ENCODE measurements around the gene JMJD8.

JMJD8 gene

DNA sequence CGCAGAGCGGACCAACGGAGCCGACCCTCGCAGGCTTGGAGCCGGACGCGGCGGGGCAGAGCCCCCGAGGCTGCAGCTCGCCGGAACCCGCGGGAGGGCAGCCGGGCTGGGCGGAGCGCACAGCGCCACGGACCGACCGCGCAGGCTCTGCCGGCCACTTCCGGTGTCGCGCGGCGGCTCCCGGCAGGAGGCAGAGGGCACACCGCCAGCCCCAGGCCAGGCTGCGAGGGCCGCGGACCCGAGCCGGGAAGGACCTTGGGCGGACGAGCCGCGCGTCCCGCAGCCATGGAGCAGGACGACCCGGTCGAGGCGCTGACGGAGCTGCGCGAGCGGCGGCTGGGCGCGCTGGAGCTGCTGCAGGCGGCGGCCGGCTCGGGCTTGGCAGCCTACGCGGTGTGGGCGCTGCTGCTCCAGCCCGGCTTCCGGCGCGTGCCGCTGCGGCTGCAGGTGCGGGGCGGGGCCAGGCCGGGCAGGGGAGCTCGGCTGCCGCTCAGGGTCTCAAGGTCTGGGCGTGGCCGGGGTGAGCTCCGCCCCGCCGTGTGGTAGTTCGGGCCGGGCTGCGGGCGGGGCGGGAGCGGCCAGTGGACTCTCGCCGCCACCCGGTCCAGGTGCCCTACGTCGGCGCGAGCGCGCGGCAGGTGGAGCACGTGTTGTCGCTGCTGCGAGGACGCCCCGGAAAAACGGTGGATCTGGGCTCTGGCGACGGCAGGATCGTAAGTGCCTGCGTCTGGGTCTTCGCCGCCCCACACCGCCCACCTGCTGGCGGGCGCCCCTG is 37.0 kb upstream of the JMJD8 start, which contains the start of gene ANTKMT:
Gene ANTKMT (plus strand): TSS at position 157 of the 775 bp plus-strand sequence. CDS start 129 bp downstream, at position 286.
- H3K4me1 ChIP-seq (ENCODE audit: control insufficient read depth, insufficient read depth, low read length) = peaks cover 50% of the 10 kb centered on the region

GRCh38 chr16:720447-720989 is 36.4 kb upstream of the JMJD8 start:
- H3K27ac ChIP-seq (ENCODE audit: low read length) = peak overlapping the region; percentile 82
- H3K36me3 ChIP-seq (ENCODE audit: control insufficient read depth in 2 of 2, insufficient read depth in 2 of 2, low read length in 2 of 2) = no peaks in the 10 kb centered on the region
- peak overlapping the region; percentile 72 to 73 for H3K9ac ChIP-seq (ENCODE audit: low read length in 2 of 2)
- peaks cover 54% of the 10 kb centered on the region for H3K4me1 ChIP-seq (ENCODE audit: control insufficient read depth, insufficient read depth, low read length)
- peak overlapping the region; percentile 75 to 84 for H3K4me3 ChIP-seq (ENCODE audit: low read length in 2 of 2)
- H3K9me3 ChIP-seq (ENCODE audit: control insufficient read depth in 2 of 2, low read length in 2 of 2) = no peaks in the 10 kb centered on the region
- peaks cover 3 to 18% of the 10 kb centered on the region in 2 donors for H3K27me3 ChIP-seq (ENCODE audit: control insufficient read depth in 1 of 2, insufficient read depth in 2 of 2, low read length in 2 of 2)

More for the DNA sequence above, 37.0 kb upstream of the JMJD8 start, which contains the start of gene ANTKMT:
- Histone ChIP-seq H3K9ac (ENCODE audit: low read length in 2 of 2) (peak within 1 kb of the TSS; percentile 72 to 73), H3K27ac (ENCODE audit: low read length) (peak within 1 kb of the TSS; percentile 82), H3K36me3 (ENCODE audit: control insufficient read depth in 2 of 2, insufficient read depth in 2 of 2, low read length in 2 of 2) (no peaks in the 10 kb centered on the region), H3K27me3 (ENCODE audit: control insufficient read depth in 1 of 2, insufficient read depth in 2 of 2, low read length in 2 of 2) (peaks cover 8 to 20% of the 10 kb centered on the region in 2 donors), H3K4me3 (ENCODE audit: low read length in 2 of 2) (peak within 1 kb of the TSS; percentile 75 to 84), H3K9me3 (ENCODE audit: control insufficient read depth in 2 of 2, low read length in 2 of 2) (no peaks in the 10 kb centered on the region)

DNA sequence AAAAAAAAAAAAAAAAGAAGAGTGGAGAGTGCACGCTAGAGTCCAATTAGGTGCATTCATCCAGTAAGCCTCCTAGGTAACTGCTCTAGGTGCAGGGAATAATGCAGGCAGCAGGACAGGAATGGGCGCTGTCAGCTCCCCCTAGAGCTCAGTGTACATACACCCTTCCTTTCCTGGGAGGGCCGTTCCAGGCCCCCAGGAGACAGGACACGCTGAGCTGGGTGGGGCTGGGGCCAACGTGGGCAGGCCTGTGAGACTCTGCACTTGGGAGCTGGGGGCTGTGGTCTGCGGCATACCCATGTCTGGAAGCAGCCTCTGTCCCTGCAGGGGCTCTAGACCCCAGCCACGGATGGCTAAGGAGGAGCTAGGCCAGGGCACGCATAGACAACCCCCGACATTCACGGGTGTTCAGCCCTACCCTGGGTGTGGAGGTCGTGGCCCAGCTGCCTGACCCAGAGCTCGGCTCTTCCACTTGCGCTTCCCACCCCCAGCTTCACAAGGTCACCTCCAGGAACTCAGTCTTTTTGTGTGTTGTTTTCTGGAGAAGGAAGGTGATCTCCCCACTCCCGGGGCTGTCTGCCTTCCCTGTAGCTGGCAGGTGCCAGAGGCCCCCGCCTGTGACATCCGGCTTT is 35.8 kb upstream of the JMJD8 start:
- Histone ChIP-seq H3K4me1 (ENCODE audit: control insufficient read depth, insufficient read depth, low read length) (peaks cover 59% of the 10 kb centered on the region), H3K9ac (ENCODE audit: low read length in 2 of 2) (peak overlapping the region; percentile 72 to 73), H3K27ac (ENCODE audit: low read length) (peak overlapping the region; percentile 82), H3K27me3 (ENCODE audit: control insufficient read depth in 1 of 2, insufficient read depth in 2 of 2, low read length in 2 of 2) (peaks cover 2 to 13% of the 10 kb centered on the region in 2 donors), H3K4me3 (ENCODE audit: low read length in 2 of 2) (peak overlapping the region; percentile 75 to 84), H3K36me3 (ENCODE audit: control insufficient read depth in 2 of 2, insufficient read depth in 2 of 2, low read length in 2 of 2) (no peaks in the 10 kb centered on the region), H3K9me3 (ENCODE audit: control insufficient read depth in 2 of 2, low read length in 2 of 2) (no peaks in the 10 kb centered on the region)

DNA sequence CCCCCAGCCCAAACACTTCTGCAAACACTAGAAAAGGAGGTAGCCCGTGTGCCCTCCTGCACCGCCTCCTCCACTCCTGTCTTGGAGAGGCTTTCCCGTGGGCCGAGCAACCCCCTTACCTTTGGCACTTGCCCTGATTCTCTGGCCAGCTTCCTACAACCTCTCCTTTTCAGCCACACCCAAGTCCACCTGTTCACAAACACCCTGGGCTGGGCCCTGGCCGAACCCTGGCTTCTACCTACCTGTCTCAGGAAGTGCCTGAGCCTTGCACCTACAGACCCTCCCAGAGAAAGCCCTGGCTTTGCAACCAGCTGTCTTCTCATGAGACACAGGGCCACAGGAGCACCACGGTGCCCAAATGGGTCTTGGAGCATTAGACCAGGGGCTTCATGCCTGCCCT is 34.8 kb upstream of the JMJD8 start:
- peaks cover 67% of the 10 kb centered on the region for H3K4me1 ChIP-seq (ENCODE audit: control insufficient read depth, insufficient read depth, low read length)
- H3K36me3 ChIP-seq (ENCODE audit: control insufficient read depth in 2 of 2, insufficient read depth in 2 of 2, low read length in 2 of 2) = no peaks in the 10 kb centered on the region
- no peaks in the 10 kb centered on the region for H3K9me3 ChIP-seq (ENCODE audit: control insufficient read depth in 2 of 2, low read length in 2 of 2)
- H3K27ac ChIP-seq (ENCODE audit: low read length) = no peak overlapping the region
- no peak overlapping the region for H3K9ac ChIP-seq (ENCODE audit: low read length in 2 of 2)
- H3K4me3 ChIP-seq (ENCODE audit: low read length in 2 of 2) = no peak overlapping the region
- peaks cover 2 to 12% of the 10 kb centered on the region in 2 donors for H3K27me3 ChIP-seq (ENCODE audit: control insufficient read depth in 1 of 2, insufficient read depth in 2 of 2, low read length in 2 of 2)

DNA sequence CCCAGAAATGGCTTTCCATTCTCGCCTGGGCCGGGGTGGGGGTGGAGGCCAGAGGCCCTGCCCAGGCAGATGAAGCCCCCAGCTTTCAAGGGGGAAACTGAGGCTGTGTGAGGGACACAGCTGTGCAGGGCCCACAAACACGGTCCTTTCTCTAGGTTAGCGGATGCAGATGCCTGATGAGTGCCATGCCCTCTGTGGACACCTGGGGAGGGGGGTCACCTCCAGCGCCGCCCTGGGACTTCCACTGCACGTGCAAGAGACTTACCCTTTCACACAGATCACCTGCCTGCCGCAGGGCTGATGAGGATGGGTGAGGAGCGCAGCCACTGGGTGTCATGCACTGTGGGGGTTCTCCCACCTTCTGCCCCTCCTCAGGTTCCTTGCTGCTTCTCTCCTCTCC is 34.3 kb upstream of the JMJD8 start:
- H3K9me3 ChIP-seq (ENCODE audit: control insufficient read depth in 2 of 2, low read length in 2 of 2) = no peaks in the 10 kb centered on the region
- H3K27ac ChIP-seq (ENCODE audit: low read length) = no peak overlapping the region
- H3K36me3 ChIP-seq (ENCODE audit: control insufficient read depth in 2 of 2, insufficient read depth in 2 of 2, low read length in 2 of 2) = no peaks in the 10 kb centered on the region
- H3K4me3 ChIP-seq (ENCODE audit: low read length in 2 of 2) = no peak overlapping the region
- H3K4me1 ChIP-seq (ENCODE audit: control insufficient read depth, insufficient read depth, low read length) = peaks cover 67% of the 10 kb centered on the region
- peaks cover 2 to 12% of the 10 kb centered on the region in 2 donors for H3K27me3 ChIP-seq (ENCODE audit: control insufficient read depth in 1 of 2, insufficient read depth in 2 of 2, low read length in 2 of 2)
- no peak overlapping the region for H3K9ac ChIP-seq (ENCODE audit: low read length in 2 of 2)

DNA sequence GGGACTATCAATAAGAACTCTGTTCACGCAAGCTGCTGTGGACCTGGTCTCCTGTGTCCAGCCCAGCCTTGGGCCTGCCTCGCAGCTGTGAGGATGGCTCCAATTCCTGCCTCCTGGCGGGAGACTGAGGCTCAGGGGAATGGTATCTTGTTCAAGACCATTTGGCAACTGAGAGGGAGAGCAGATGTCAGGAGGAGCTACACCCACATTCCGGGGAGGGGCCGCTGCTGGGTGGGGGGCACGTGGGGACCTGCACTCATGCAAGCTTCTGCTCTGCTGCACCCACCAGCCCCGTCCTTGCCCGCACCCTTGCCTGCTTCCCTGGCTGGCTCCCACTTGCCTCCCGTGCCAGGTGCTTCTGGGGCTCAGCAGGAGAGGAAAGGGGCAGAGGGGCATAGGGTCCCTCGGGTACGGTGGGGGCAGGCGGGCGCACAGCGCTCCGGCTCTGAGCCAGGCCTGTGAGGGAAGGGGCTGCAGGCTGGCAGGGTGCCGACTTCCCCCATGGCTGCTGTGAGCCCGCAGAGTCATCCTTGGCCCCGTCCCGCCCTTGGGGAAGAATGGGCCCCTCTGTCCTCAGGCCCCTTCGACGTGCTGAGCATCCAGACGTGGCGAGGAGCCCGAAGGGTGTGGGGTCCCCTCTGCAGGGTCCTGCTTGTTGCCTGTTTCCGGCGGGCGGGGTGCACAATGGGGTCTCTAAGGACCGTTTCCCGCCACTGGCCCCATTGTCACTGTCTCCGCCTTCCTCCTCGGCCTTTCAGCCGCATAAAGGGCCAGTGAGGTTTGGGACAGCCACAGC is 33.5 kb upstream of the JMJD8 start:
- H3K4me1 ChIP-seq (ENCODE audit: control insufficient read depth, insufficient read depth, low read length) = peaks cover 67% of the 10 kb centered on the region
- peaks cover 2 to 12% of the 10 kb centered on the region in 2 donors for H3K27me3 ChIP-seq (ENCODE audit: control insufficient read depth in 1 of 2, insufficient read depth in 2 of 2, low read length in 2 of 2)
- H3K9ac ChIP-seq (ENCODE audit: low read length in 2 of 2) = no peak overlapping the region
- no peaks in the 10 kb centered on the region for H3K36me3 ChIP-seq (ENCODE audit: control insufficient read depth in 2 of 2, insufficient read depth in 2 of 2, low read length in 2 of 2)
- no peak overlapping the region for H3K4me3 ChIP-seq (ENCODE audit: low read length in 2 of 2)
- H3K9me3 ChIP-seq (ENCODE audit: control insufficient read depth in 2 of 2, low read length in 2 of 2) = no peaks in the 10 kb centered on the region
- H3K27ac ChIP-seq (ENCODE audit: low read length) = no peak overlapping the region

DNA sequence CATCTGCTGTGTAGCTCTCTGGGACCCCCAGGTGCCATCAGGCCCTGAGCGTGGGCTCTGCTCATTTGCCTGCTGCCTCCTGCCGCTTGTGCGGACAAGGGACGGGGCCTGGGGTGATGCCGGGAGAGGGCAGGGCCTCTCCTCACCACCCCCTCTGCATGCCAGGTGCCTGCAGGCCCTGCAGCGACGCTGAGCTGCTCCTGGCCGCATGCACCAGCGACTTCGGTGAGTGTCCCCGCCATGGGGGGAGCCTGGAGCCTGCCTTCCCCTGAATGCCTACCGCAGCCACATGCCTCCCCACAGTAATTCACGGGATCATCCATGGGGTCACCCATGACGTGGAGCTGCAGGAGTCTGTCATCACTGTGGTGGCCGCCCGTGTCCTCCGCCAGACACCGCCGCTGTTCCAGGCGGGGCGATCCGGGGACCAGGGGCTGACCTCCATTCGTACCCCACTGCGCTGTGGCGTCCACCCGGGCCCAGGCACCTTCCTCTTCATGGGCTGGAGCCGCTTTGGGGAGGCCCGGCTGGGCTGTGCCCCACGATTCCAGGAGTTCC is 32.7 kb upstream of the JMJD8 start:
- no peaks in the 10 kb centered on the region for H3K36me3 ChIP-seq (ENCODE audit: control insufficient read depth in 2 of 2, insufficient read depth in 2 of 2, low read length in 2 of 2)
- H3K27me3 ChIP-seq (ENCODE audit: control insufficient read depth in 1 of 2, insufficient read depth in 2 of 2, low read length in 2 of 2) = peaks cover 2 to 12% of the 10 kb centered on the region in 2 donors
- H3K9me3 ChIP-seq (ENCODE audit: control insufficient read depth in 2 of 2, low read length in 2 of 2) = no peaks in the 10 kb centered on the region
- peaks cover 62% of the 10 kb centered on the region for H3K4me1 ChIP-seq (ENCODE audit: control insufficient read depth, insufficient read depth, low read length)
- no peak overlapping the region for H3K9ac ChIP-seq (ENCODE audit: low read length in 2 of 2)
- H3K27ac ChIP-seq (ENCODE audit: low read length) = no peak overlapping the region
- peak overlapping the region in 1 of 2 donors; percentile 74 for H3K4me3 ChIP-seq (ENCODE audit: low read length in 2 of 2)

DNA sequence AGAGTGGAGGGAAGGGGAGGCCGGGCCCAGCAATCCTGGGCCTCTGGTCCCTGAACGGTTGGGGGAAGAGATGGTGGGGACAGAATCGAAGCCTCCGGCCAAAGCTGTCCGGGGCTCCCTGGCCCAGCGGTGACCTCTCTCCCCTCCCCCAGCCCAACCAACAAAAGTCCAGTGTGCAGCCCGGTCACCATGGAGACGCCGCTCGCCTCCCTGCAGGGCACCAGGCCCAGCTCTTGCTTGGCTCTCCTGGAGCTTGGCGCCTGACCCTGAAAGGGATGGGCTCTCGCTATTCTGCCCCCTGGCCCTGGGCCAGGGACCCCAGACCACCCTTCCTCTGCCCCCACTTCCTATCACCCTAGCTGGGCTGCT is 32.0 kb upstream of the JMJD8 start:
- H3K9me3 ChIP-seq (ENCODE audit: control insufficient read depth in 2 of 2, low read length in 2 of 2) = no peaks in the 10 kb centered on the region
- peaks cover 56% of the 10 kb centered on the region for H3K4me1 ChIP-seq (ENCODE audit: control insufficient read depth, insufficient read depth, low read length)
- no peak overlapping the region for H3K27ac ChIP-seq (ENCODE audit: low read length)
- H3K9ac ChIP-seq (ENCODE audit: low read length in 2 of 2) = peak overlapping the region; percentile 20 to 47
- H3K27me3 ChIP-seq (ENCODE audit: control insufficient read depth in 1 of 2, insufficient read depth in 2 of 2, low read length in 2 of 2) = peaks cover 6 to 16% of the 10 kb centered on the region in 2 donors
- no peaks in the 10 kb centered on the region for H3K36me3 ChIP-seq (ENCODE audit: control insufficient read depth in 2 of 2, insufficient read depth in 2 of 2, low read length in 2 of 2)
- H3K4me3 ChIP-seq (ENCODE audit: low read length in 2 of 2) = peak overlapping the region; percentile 40 to 74

DNA sequence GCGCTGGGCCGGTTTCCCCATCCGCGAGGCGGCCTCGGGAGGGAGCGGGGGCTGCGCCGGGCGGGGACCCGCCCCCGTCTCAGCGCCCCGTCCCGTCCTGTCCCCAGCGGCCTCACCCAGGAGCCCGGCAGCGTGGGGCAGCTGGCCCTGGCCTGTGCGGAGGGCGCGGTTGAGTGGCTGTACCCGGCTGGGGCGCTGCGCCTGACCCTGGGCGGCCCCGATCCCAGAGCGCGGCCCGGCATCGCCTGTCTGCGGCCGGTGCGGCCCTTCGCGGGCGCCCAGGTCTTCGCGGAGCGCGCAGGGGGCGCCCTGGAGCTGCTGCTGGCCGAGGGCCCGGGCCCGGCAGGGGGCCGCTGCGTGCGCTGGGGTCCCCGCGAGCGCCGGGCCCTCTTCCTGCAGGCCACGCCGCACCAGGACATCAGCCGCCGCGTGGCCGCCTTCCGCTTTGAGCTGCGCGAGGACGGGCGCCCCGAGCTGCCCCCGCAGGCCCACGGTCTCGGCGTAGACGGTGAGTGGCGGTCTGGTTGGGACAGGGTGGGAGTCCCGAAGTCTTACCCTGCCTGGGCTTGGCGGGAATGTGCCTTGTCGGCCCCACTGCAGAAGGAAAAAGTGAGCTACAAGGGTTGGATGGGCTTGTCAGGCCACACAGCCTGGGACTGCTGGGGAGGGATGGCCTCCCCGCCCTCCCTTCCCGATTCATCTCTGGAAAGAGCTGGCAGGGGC is 31.5 kb upstream of the JMJD8 start:
- H3K4me3 ChIP-seq (ENCODE audit: low read length in 2 of 2) = peak overlapping the region; percentile 40 to 74
- H3K4me1 ChIP-seq (ENCODE audit: control insufficient read depth, insufficient read depth, low read length) = peaks cover 51% of the 10 kb centered on the region
- H3K9me3 ChIP-seq (ENCODE audit: control insufficient read depth in 2 of 2, low read length in 2 of 2) = no peaks in the 10 kb centered on the region
- H3K27ac ChIP-seq (ENCODE audit: low read length) = no peak overlapping the region
- peak overlapping the region; percentile 38 to 47 for H3K9ac ChIP-seq (ENCODE audit: low read length in 2 of 2)
- peaks cover 11 to 22% of the 10 kb centered on the region in 2 donors for H3K27me3 ChIP-seq (ENCODE audit: control insufficient read depth in 1 of 2, insufficient read depth in 2 of 2, low read length in 2 of 2)
- H3K36me3 ChIP-seq (ENCODE audit: control insufficient read depth in 2 of 2, insufficient read depth in 2 of 2, low read length in 2 of 2) = no peaks in the 10 kb centered on the region

Measured in stomach smooth muscle (tissue), 2 donors.